HL-60 (cell line): ENCODE results near the gene TCEAL7.

Experiments used
- GABPA ChIP-seq: IDR thresholded peaks from 2 replicates; pipeline ENCODE4 v1.6.1; 2012; ENCODE audit warnings: low read depth
- TF ChIP-seq, protein P1 (sequence below): IDR thresholded peaks from one replicate; pipeline ENCODE4 v1.5.1; 2011; ENCODE audit warnings: low read length, control low read depth, inconsistent platforms; ENCODE audit not compliant: insufficient read depth
- TF ChIP-seq, protein P2 (sequence below): IDR thresholded peaks from 2 replicates; pipeline ENCODE4 v1.6.1; 2012; ENCODE audit warnings: low read depth; ENCODE audit not compliant: insufficient replicate concordance

DNA sequence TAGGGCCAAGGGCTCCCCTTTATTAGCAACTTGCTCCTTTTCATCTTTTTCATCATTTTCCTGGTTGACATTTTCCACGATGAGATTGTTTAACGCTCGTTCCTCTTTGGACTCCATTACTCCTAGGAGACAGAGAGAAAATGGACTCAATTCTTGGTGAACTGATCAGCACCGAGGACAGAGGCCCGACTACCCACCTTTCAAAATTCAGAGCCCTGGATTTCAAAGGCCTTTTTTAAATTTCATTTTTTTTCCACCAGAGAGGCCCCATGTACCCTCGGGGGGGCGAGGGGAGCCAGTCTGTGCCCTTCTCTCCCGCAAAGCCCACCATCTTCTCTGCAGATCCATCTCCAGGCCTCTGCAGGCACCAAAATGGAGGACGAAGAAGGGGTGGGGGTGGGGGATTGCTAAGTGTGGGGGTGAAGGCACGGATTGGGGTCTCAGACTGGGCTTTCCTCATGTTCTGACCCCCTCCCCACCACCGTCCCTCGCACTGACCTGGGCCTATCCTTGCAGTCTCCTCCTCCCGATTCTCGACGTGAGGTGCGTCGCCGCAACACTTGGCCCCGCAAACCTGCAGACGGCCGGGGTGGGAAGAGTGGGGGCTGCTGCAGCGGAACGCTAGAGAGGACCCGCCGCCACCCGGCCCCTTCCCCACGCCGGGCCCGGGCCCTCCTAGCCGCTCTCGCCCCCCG lies 20.0 kb upstream of the TCEAL7 start:
- TF ChIP-seq, protein P1, sequence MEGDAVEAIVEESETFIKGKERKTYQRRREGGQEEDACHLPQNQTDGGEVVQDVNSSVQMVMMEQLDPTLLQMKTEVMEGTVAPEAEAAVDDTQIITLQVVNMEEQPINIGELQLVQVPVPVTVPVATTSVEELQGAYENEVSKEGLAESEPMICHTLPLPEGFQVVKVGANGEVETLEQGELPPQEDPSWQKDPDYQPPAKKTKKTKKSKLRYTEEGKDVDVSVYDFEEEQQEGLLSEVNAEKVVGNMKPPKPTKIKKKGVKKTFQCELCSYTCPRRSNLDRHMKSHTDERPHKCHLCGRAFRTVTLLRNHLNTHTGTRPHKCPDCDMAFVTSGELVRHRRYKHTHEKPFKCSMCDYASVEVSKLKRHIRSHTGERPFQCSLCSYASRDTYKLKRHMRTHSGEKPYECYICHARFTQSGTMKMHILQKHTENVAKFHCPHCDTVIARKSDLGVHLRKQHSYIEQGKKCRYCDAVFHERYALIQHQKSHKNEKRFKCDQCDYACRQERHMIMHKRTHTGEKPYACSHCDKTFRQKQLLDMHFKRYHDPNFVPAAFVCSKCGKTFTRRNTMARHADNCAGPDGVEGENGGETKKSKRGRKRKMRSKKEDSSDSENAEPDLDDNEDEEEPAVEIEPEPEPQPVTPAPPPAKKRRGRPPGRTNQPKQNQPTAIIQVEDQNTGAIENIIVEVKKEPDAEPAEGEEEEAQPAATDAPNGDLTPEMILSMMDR: no peak
- TF ChIP-seq, protein P2, sequence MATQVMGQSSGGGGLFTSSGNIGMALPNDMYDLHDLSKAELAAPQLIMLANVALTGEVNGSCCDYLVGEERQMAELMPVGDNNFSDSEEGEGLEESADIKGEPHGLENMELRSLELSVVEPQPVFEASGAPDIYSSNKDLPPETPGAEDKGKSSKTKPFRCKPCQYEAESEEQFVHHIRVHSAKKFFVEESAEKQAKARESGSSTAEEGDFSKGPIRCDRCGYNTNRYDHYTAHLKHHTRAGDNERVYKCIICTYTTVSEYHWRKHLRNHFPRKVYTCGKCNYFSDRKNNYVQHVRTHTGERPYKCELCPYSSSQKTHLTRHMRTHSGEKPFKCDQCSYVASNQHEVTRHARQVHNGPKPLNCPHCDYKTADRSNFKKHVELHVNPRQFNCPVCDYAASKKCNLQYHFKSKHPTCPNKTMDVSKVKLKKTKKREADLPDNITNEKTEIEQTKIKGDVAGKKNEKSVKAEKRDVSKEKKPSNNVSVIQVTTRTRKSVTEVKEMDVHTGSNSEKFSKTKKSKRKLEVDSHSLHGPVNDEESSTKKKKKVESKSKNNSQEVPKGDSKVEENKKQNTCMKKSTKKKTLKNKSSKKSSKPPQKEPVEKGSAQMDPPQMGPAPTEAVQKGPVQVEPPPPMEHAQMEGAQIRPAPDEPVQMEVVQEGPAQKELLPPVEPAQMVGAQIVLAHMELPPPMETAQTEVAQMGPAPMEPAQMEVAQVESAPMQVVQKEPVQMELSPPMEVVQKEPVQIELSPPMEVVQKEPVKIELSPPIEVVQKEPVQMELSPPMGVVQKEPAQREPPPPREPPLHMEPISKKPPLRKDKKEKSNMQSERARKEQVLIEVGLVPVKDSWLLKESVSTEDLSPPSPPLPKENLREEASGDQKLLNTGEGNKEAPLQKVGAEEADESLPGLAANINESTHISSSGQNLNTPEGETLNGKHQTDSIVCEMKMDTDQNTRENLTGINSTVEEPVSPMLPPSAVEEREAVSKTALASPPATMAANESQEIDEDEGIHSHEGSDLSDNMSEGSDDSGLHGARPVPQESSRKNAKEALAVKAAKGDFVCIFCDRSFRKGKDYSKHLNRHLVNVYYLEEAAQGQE: peak; percentile 69
- TF ChIP-seq GABPA: no peak
